Ectodermal cell (in vitro differentiated cells): ENCODE measurements around the gene GPC3.
"Not testable (repeated sequence)": the region's sequence is repeated elsewhere in the genome, so short reads cannot be mapped to it uniquely, and the experiment has no call there.

Experiments
- H3K27ac ChIP-seq: 2 replicates; pipeline ENCODE4 v1.7.0; 2013; ENCODE audit warnings: mild to moderate bottlenecking, low read depth, low read length; ENCODE audit not compliant: insufficient read depth, poor library complexity, severe bottlenecking
- H3K27me3 ChIP-seq: 2 replicates; pipeline ENCODE4 v1.7.0; 2013; ENCODE audit warnings: mild to moderate bottlenecking, low read length; ENCODE audit not compliant: insufficient read depth, control insufficient read depth, poor library complexity, severe bottlenecking
- H3K36me3 ChIP-seq: one replicate; pipeline ENCODE4 v1.7.0; 2013; ENCODE audit warnings: low read length; ENCODE audit not compliant: control insufficient read depth, insufficient read depth
- H3K4me1 ChIP-seq: one replicate; pipeline ENCODE4 v1.7.0; 2013; ENCODE audit warnings: low read length; ENCODE audit not compliant: control insufficient read depth, insufficient read depth
- H3K4me3 ChIP-seq: 2 replicates; pipeline ENCODE4 v1.7.0; 2013; ENCODE audit warnings: low read depth, low read length, control low read depth; ENCODE audit not compliant: insufficient read depth
- H3K9me3 ChIP-seq: 2 replicates; pipeline ENCODE4 v1.7.0; 2013; ENCODE audit warnings: mild to moderate bottlenecking, low read length, moderate library complexity; ENCODE audit not compliant: control insufficient read depth
- WGBS, 2 experiments: methylation state at CpG; one replicate each; pipeline ENCODE4 v1.1.7; 2013; ENCODE audit warnings: missing lambda C conversion rate in 2 of 2; 5-methylcytosine and 5-hydroxymethylcytosine counted together

The GPC3 gene

GRCh38 chrX:133774807-133775206 is 210.6 kb downstream of the GPC3 start:
- no peak overlapping the region for H3K27ac ChIP-seq
- no peak overlapping the region for H3K4me3 ChIP-seq
- H3K27me3 ChIP-seq: no peaks in the 10 kb centered on the region
- H3K36me3 ChIP-seq: no peaks in the 10 kb centered on the region
- H3K9me3 ChIP-seq: no peaks in the 10 kb centered on the region
- 50% methylated on average over 1 of the region's 1 CpG; no CpG with 5 or more reads in 1 of the 2 experiments for WGBS, 2 experiments
- H3K4me1 ChIP-seq: no peaks in the 10 kb centered on the region

GRCh38 chrX:133771086-133771646 is 214.2 kb downstream of the GPC3 start:
- Histone ChIP-seq H3K4me3 (no peak overlapping the region), H3K9me3 (no peaks in the 10 kb centered on the region), H3K4me1 (no peaks in the 10 kb centered on the region), H3K27ac (no peak overlapping the region), H3K36me3 (no peaks in the 10 kb centered on the region), H3K27me3 (no peaks in the 10 kb centered on the region)
- 90 to 94% methylated on average over 4 to 6 of the region's 6 CpGs for WGBS, 2 experiments

GRCh38 chrX:133762976-133763548 is 222.3 kb downstream of the GPC3 start:
- H3K4me1 ChIP-seq, H3K36me3 ChIP-seq, H3K4me3 ChIP-seq, H3K9me3 ChIP-seq, H3K27ac ChIP-seq, H3K27me3 ChIP-seq: not testable (repeated sequence)
- WGBS, 2 experiments: 95 to 96% methylated on average over 7 of the region's 7 CpGs

GRCh38 chrX:133754657-133755056 is 230.7 kb downstream of the GPC3 start:
- Histone ChIP-seq H3K4me1 (no peaks in the 10 kb centered on the region), H3K4me3 (no peak overlapping the region), H3K27me3 (no peaks in the 10 kb centered on the region), H3K9me3 (no peaks in the 10 kb centered on the region), H3K27ac (no peak overlapping the region), H3K36me3 (no peaks in the 10 kb centered on the region)
- WGBS, 2 experiments: 98 to 100% methylated on average over 2 of the region's 2 CpGs

GRCh38 chrX:133749951-133750350 is 235.4 kb downstream of the GPC3 start:
- Histone ChIP-seq H3K9me3 (no peaks in the 10 kb centered on the region), H3K27me3 (no peaks in the 10 kb centered on the region), H3K4me3 (no peak overlapping the region), H3K36me3 (no peaks in the 10 kb centered on the region), H3K4me1 (no peaks in the 10 kb centered on the region), H3K27ac (no peak overlapping the region)
- WGBS, 2 experiments: 90 to 92% methylated on average over 3 to 4 of the region's 4 CpGs

GRCh38 chrX:133749370-133749769 is 236.0 kb downstream of the GPC3 start:
- Histone ChIP-seq H3K27ac (no peak overlapping the region), H3K36me3 (no peaks in the 10 kb centered on the region), H3K9me3 (no peaks in the 10 kb centered on the region), H3K27me3 (no peaks in the 10 kb centered on the region), H3K4me3 (no peak overlapping the region), H3K4me1 (no peaks in the 10 kb centered on the region)
- 78 to 98% methylated on average over 4 of the region's 4 CpGs for WGBS, 2 experiments

GRCh38 chrX:133747196-133747595 is 238.2 kb downstream of the GPC3 start:
- H3K4me1 ChIP-seq: no peaks in the 10 kb centered on the region
- H3K27ac ChIP-seq: no peak overlapping the region
- H3K36me3 ChIP-seq: no peaks in the 10 kb centered on the region
- no peaks in the 10 kb centered on the region for H3K9me3 ChIP-seq
- H3K4me3 ChIP-seq: no peak overlapping the region
- WGBS, 2 experiments: 94 to 99% methylated on average over 2 of the region's 2 CpGs
- H3K27me3 ChIP-seq: no peaks in the 10 kb centered on the region

- no peak overlapping the region for H3K4me3 ChIP-seq
- no peaks in the 10 kb centered on the region for H3K27me3 ChIP-seq
- H3K9me3 ChIP-seq: no peaks in the 10 kb centered on the region
- H3K27ac ChIP-seq: no peak overlapping the region
- no CpG with 5 or more reads among the region's 1 CpG for WGBS, 2 experiments
- no peaks in the 10 kb centered on the region for H3K4me1 ChIP-seq
- H3K36me3 ChIP-seq: no peaks in the 10 kb centered on the region
Measured at GRCh38 chrX:133746593-133746992, 238.8 kb downstream of the GPC3 start.

GRCh38 chrX:133745349-133745748 is 240.0 kb downstream of the GPC3 start:
- Histone ChIP-seq H3K27me3 (no peaks in the 10 kb centered on the region), H3K9me3 (no peaks in the 10 kb centered on the region), H3K4me1 (no peaks in the 10 kb centered on the region), H3K27ac (no peak overlapping the region), H3K36me3 (no peaks in the 10 kb centered on the region), H3K4me3 (no peak overlapping the region)

- H3K27me3 ChIP-seq: no peaks in the 10 kb centered on the region
- 83% methylated on average over 2 of the region's 3 CpGs; no CpG with 5 or more reads in 1 of the 2 experiments for WGBS, 2 experiments
- no peak overlapping the region for H3K4me3 ChIP-seq
- H3K4me1 ChIP-seq: no peaks in the 10 kb centered on the region
- H3K27ac ChIP-seq: no peak overlapping the region
- no peaks in the 10 kb centered on the region for H3K36me3 ChIP-seq
- H3K9me3 ChIP-seq: no peaks in the 10 kb centered on the region
Measured at GRCh38 chrX:133742602-133743305, 242.6 kb downstream of the GPC3 start.
